GM19395 (cell line): Measurements from ENCODE around the gene ST6GALNAC3.
"Not testable (repeated sequence)": the region's sequence is repeated elsewhere in the genome, so short reads cannot be mapped to it uniquely, and the experiment has no call there.

ENCODE experiments used
- ATAC-seq: cut with Tn5 transposase; IDR thresholded peaks from one replicate; pipeline ENCODE4 v1.9.1; 2021; ENCODE audit warnings: mild to moderate bottlenecking, moderate library complexity; ENCODE audit not compliant: unreplicated experiment

ST6GALNAC3 gene

GRCh38 chr1:76613886-76614285 is 539.3 kb downstream of the ST6GALNAC3 start:
- no peak for ATAC-seq

- no peak for ATAC-seq
These were observed 540.9 kb downstream of the ST6GALNAC3 start for GRCh38 chr1:76615253-76616035.

- no peak for ATAC-seq
These were observed 545.8 kb downstream of the ST6GALNAC3 start for GRCh38 chr1:76620371-76620770.

GRCh38 chr1:76622774-76623528 is 548.4 kb downstream of the ST6GALNAC3 start:
- no peak for ATAC-seq

- ATAC-seq, result no peak
These were observed 551.5 kb downstream of the ST6GALNAC3 start for GRCh38 chr1:76625886-76626678.

- ATAC-seq, result no peak
These were observed 553.0 kb downstream of the ST6GALNAC3 start for GRCh38 chr1:76627498-76627897.

GRCh38 chr1:76627901-76628300 is 553.4 kb downstream of the ST6GALNAC3 start:
- ATAC-seq, result no peak

- ATAC-seq, result no peak
These were observed 557.6 kb downstream of the ST6GALNAC3 start for GRCh38 chr1:76632136-76632535.

GRCh38 chr1:76635784-76636183 is 561.2 kb downstream of the ST6GALNAC3 start:
- ATAC-seq, result no peak

- ATAC-seq, result no peak
These were observed 564.6 kb downstream of the ST6GALNAC3 start for GRCh38 chr1:76639181-76639580.

- ATAC-seq, result no peak
These were observed 565.5 kb downstream of the ST6GALNAC3 start for GRCh38 chr1:76640092-76640491.

- ATAC-seq, result no peak
These were observed 566.2 kb downstream of the ST6GALNAC3 start for GRCh38 chr1:76640723-76641122.

- ATAC-seq, result no peak
These were observed 569.6 kb downstream of the ST6GALNAC3 start for GRCh38 chr1:76644139-76644538.

GRCh38 chr1:76652860-76653259 is 578.3 kb downstream of the ST6GALNAC3 start:
- not testable (repeated sequence) for ATAC-seq

- ATAC-seq, result no peak
These were observed 583.1 kb downstream of the ST6GALNAC3 start for GRCh38 chr1:76657623-76658022.

- no peak for ATAC-seq
These were observed 584.8 kb downstream of the ST6GALNAC3 start for GRCh38 chr1:76659171-76659940.

- ATAC-seq, result no peak
These were observed 587.0 kb downstream of the ST6GALNAC3 start for GRCh38 chr1:76661531-76661930.

- no peak for ATAC-seq
These were observed 592.0 kb downstream of the ST6GALNAC3 start for GRCh38 chr1:76666499-76666898.

GRCh38 chr1:76668046-76668445 is 593.5 kb downstream of the ST6GALNAC3 start:
- ATAC-seq, result peak; percentile 84

GRCh38 chr1:76669131-76669530 is 594.6 kb downstream of the ST6GALNAC3 start:
- no peak for ATAC-seq
